Uterus (tissue), 2 donors: ENCODE results near the gene CEMIP.

Experiments
- POLR2A ChIP-seq, 2 donors: fragments of 450-650 bp; IDR thresholded peaks; one replicate each; pipeline ENCODE4 v1.6.1; 2016; ENCODE audit warnings: antibody characterized with exemption in 2 of 2, mild to moderate bottlenecking in 1 of 2, moderate library complexity in 1 of 2
- TF ChIP-seq, protein P1 (sequence below), 4 experiments: fragments of 200-600 bp in 2 of 4; fragments of 450-650 bp in 2 of 4; sonication (generic) in 2 of 4; IDR thresholded peaks; one replicate each; pipeline ENCODE4 v1.5.1; 2016 to 2019; ENCODE audit warnings: antibody characterized with exemption in 4 of 4, mild to moderate bottlenecking in 2 of 4, moderate library complexity in 1 of 4

DNA sequence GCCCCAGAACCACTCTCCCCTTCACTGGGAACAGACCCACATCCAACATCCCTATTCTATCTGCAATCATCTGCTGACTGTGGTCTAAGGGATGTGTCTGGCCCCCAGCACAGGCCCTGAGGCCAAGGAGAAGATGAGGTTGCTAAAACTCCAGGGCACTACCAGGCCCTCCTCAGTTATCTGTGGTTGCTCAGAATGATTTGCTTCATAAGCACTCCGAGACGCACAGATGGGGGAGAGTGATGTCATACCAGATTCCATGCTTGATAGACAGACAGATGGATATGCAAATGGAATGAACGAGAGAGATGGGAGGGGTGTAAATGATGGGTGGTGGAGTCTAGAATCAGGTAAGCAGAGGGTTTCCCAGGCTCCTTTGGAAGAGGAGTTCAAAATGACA lies 57.8 kb downstream of the CEMIP start:
- TF ChIP-seq, protein P1, sequence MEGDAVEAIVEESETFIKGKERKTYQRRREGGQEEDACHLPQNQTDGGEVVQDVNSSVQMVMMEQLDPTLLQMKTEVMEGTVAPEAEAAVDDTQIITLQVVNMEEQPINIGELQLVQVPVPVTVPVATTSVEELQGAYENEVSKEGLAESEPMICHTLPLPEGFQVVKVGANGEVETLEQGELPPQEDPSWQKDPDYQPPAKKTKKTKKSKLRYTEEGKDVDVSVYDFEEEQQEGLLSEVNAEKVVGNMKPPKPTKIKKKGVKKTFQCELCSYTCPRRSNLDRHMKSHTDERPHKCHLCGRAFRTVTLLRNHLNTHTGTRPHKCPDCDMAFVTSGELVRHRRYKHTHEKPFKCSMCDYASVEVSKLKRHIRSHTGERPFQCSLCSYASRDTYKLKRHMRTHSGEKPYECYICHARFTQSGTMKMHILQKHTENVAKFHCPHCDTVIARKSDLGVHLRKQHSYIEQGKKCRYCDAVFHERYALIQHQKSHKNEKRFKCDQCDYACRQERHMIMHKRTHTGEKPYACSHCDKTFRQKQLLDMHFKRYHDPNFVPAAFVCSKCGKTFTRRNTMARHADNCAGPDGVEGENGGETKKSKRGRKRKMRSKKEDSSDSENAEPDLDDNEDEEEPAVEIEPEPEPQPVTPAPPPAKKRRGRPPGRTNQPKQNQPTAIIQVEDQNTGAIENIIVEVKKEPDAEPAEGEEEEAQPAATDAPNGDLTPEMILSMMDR (IDR thresholded peaks at IDR 0.05), result no peak
- TF ChIP-seq POLR2A (IDR thresholded peaks at IDR 0.05), result no peak
